Activated B cell treated with CpG ODN at 0.5 μM for 24 hours (primary cell): Measurements from ENCODE around the gene SLC66A2. TPM values are rescaled to one million over a fixed set of nuclear protein-coding genes. Genes with fewer than 3 reads are reported as not detected.

Experiments
- ATAC-seq: fragments of 200-7000 bp; cut with Tn5 transposase; one replicate; pipeline ENCODE4 v1.10.0; 2021; ENCODE audit warnings: low read depth, mild to moderate bottlenecking, moderate library complexity
- CTCF ChIA-PET: fragments of 350-600 bp; sonication (Branson Sonifier 250); formaldehyde crosslinking; loops from one replicate; lab custom pipeline; 2021; ENCODE audit warnings: antibody characterized with exemption; lab: Charles Lee
- POLR2A ChIA-PET: fragments of 350-600 bp; sonication (Branson Sonifier 250); formaldehyde crosslinking; loops from one replicate; lab custom pipeline; 2021; ENCODE audit warnings: antibody characterized with exemption; lab: Charles Lee
- DNase-seq: peaks from one replicate; pipeline ENCODE4 v3.0.0; 2022
- H3K27ac Mint-ChIP-seq: one replicate; pipeline ENCODE4 v1.8.0; 2020; ENCODE audit warnings: mixed read lengths
- H3K27me3 Mint-ChIP-seq: one replicate; pipeline ENCODE4 v1.8.0; 2021; ENCODE audit warnings: mixed read lengths
- H3K36me3 Mint-ChIP-seq: one replicate; pipeline ENCODE4 v1.8.0; 2021; ENCODE audit warnings: low read depth, mixed read lengths
- H3K4me1 Mint-ChIP-seq: one replicate; pipeline ENCODE4 v1.8.0; 2021; ENCODE audit warnings: mixed read lengths
- H3K4me3 Mint-ChIP-seq: one replicate; pipeline ENCODE4 v1.8.0; 2020; ENCODE audit warnings: mild to moderate bottlenecking, mixed read lengths
- H3K9me3 Mint-ChIP-seq: one replicate; pipeline ENCODE4 v1.8.0; 2020; ENCODE audit warnings: mixed read lengths
- CTCF ChIP-seq: fragments of 200-600 bp; IDR thresholded peaks from one replicate; pipeline ENCODE4 v1.8.0; 2022; ENCODE audit warnings: antibody characterized with exemption, mild to moderate bottlenecking
- intact Hi-C: fragments of 100-400 bp; cut with micrococcal nuclease; formaldehyde crosslinking; loops from one replicate; pipeline ENCODE4 v1.15.1; 2024
- total RNA-seq: library from RNA; stranded (reverse); gene quantifications from 2 replicates; pipeline ENCODE4 v1.2.3, GENCODE V29; 2022

Gene SLC66A2
- total RNA-seq, 1 donor from 2014 or later: 36.4 TPM

GRCh38 chr18:79952996-79953559 is 1.6 kb upstream of the SLC66A2 start:
- Mint-ChIP-seq H3K27me3 (no peaks in the 10 kb centered on the region), H3K27ac (no peak overlapping the region), H3K4me3 (peak overlapping the region; percentile 24), H3K36me3 (peaks cover 14% of the 10 kb centered on the region), H3K9me3 (no peaks in the 10 kb centered on the region), H3K4me1 (peaks cover 23% of the 10 kb centered on the region)
- ChIA-PET POLR2A (interaction anchor here (0.7 to 1.2 kb wide), 2 partner anchors 35 to 883 kb away, joined by 3 to 6 read pairs; partner anchors contain the start of gene TXNL4A), CTCF (no interaction called here)
- no peak for ATAC-seq
- intact Hi-C loops: loop anchor here (5.0 kb wide), 1 partner anchor 96 kb away; no protein-coding TSS in a partner anchor
- DNase-seq: no peak
- TF ChIP-seq CTCF: no peak

- DNase-seq (no peak), ATAC-seq (no peak)
- peaks cover 15% of the 10 kb centered on the region for H3K36me3 Mint-ChIP-seq
- intact Hi-C loops: loop anchor here (5.0 kb wide), 1 partner anchor 95 kb away; no protein-coding TSS in a partner anchor
- H3K4me3 Mint-ChIP-seq: no peak overlapping the region
- no peak overlapping the region for H3K27ac Mint-ChIP-seq
- CTCF ChIA-PET: no interaction called here
- H3K9me3 Mint-ChIP-seq: no peaks in the 10 kb centered on the region
- no peaks in the 10 kb centered on the region for H3K27me3 Mint-ChIP-seq
- no peak for TF ChIP-seq CTCF
- H3K4me1 Mint-ChIP-seq: peaks cover 27% of the 10 kb centered on the region
- POLR2A ChIA-PET: interaction anchor here (0.7 to 3.3 kb wide), 4 partner anchors 11 to 882 kb away, joined by 3 to 20 read pairs (median 5); partner anchors contain the start of gene TXNL4A
Measured at GRCh38 chr18:79952456-79952995, 1.1 kb upstream of the SLC66A2 start.

GRCh38 chr18:79950515-79951341 is 725 bp downstream of the SLC66A2 start:
- DNase-seq (peak; percentile 41), ATAC-seq (peak; percentile 23)
- peaks cover 26% of the 10 kb centered on the region for H3K36me3 Mint-ChIP-seq
- peak overlapping the region; percentile 85 for H3K4me3 Mint-ChIP-seq
- TF ChIP-seq CTCF: no peak
- H3K9me3 Mint-ChIP-seq: no peaks in the 10 kb centered on the region
- POLR2A ChIA-PET: interaction anchor here (1.0 to 3.3 kb wide), 7 partner anchors 9 to 272 kb away, joined by 4 to 20 read pairs (median 4); partner anchors contain the start of genes HSBP1L1, RBFA and TXNL4A
- intact Hi-C loops: loop anchor here (1.0 to 5.0 kb wide), 8 partner anchors 13 to 882 kb away; partner anchors contain the start of genes ADNP2, ATP9B, CTDP1 and TXNL4A
- CTCF ChIA-PET: no interaction called here
- H3K27ac Mint-ChIP-seq: peak overlapping the region; percentile 92
- H3K4me1 Mint-ChIP-seq: peaks cover 41% of the 10 kb centered on the region
- H3K27me3 Mint-ChIP-seq: no peaks in the 10 kb centered on the region

- TF ChIP-seq CTCF: no peak
- Mint-ChIP-seq H3K36me3 (peaks cover 26% of the 10 kb centered on the region), H3K9me3 (no peaks in the 10 kb centered on the region), H3K4me3 (peak overlapping the region; percentile 85), H3K4me1 (peaks cover 49% of the 10 kb centered on the region), H3K27me3 (no peaks in the 10 kb centered on the region), H3K27ac (peak overlapping the region; percentile 92)
- ChIA-PET CTCF (no interaction called here), POLR2A (interaction anchor here (0.7 to 3.3 kb wide), 9 partner anchors 13 to 271 kb away, joined by 3 to 20 read pairs (median 4); partner anchors contain the start of genes HSBP1L1, RBFA and TXNL4A)
- intact Hi-C loops: loop anchor here (2.0 to 5.0 kb wide), 5 partner anchors 38 to 881 kb away; partner anchors contain the start of genes ADNP2 and ATP9B
- ATAC-seq (peak; percentile 56), DNase-seq (no peak)
Measured at GRCh38 chr18:79949697-79950487, 1.6 kb downstream of the SLC66A2 start.
